Natural killer cell (primary cell): ENCODE data around the gene DLK1. TPM values are rescaled to one million over a fixed set of nuclear protein-coding genes. Genes with fewer than 3 reads are reported as not detected.

ENCODE experiments used
- ATAC-seq, 3 donors: fragments of 150-1000 bp in 2 of 3; fragments of 200-7000 bp in 1 of 3; cut with Tn5 transposase; 1 replicate in 1 of 3; 2 replicates in 2 of 3; pipeline ENCODE4 v1.10.0; 2021; ENCODE audit warnings: mild to moderate bottlenecking in 2 of 3, moderate library complexity in 2 of 3
- DNase-seq, 2 donors: peaks; one replicate each; pipeline versions ENCODE4 v3.0.0 to v3.0.0-alpha.2; 2013 to 2021; ENCODE audit warnings: mixed read lengths in 1 of 2
- H3K27ac ChIP-seq: one replicate; pipeline ENCODE4 v1.5.1; 2013; ENCODE audit warnings: mild to moderate bottlenecking, low read length
- H3K27me3 ChIP-seq: one replicate; pipeline ENCODE4 v1.6.1; 2013; ENCODE audit warnings: low read length; ENCODE audit not compliant: control insufficient read depth, insufficient read depth
- H3K36me3 ChIP-seq: one replicate; pipeline ENCODE4 v1.6.1; 2013; ENCODE audit warnings: low read length; ENCODE audit not compliant: control insufficient read depth, insufficient read depth
- H3K4me1 ChIP-seq: one replicate; pipeline ENCODE4 v1.6.1; 2013; ENCODE audit warnings: low read length; ENCODE audit not compliant: control insufficient read depth, insufficient read depth
- H3K4me3 ChIP-seq: one replicate; pipeline ENCODE4 v1.5.1; 2013; ENCODE audit warnings: low read length
- H3K9me3 ChIP-seq: one replicate; pipeline ENCODE4 v1.6.1; 2013; ENCODE audit warnings: low read length; ENCODE audit not compliant: control insufficient read depth, insufficient read depth
- H3K27ac Mint-ChIP-seq, 2 donors: one replicate each; pipeline ENCODE4 v1.8.0; 2022; ENCODE audit warnings: mild to moderate bottlenecking in 2 of 2, mixed read lengths in 2 of 2, moderate library complexity in 1 of 2
- H3K27me3 Mint-ChIP-seq, 2 donors: one replicate each; pipeline ENCODE4 v1.8.0; 2022; ENCODE audit warnings: low read depth in 2 of 2, mixed read lengths in 2 of 2
- H3K36me3 Mint-ChIP-seq: one replicate; pipeline ENCODE4 v1.8.0; 2022; ENCODE audit warnings: mixed read lengths
- H3K4me1 Mint-ChIP-seq, 2 donors: one replicate each; pipeline ENCODE4 v1.8.0; 2022; ENCODE audit warnings: mixed read lengths in 2 of 2
- H3K4me3 Mint-ChIP-seq: one replicate; pipeline ENCODE4 v1.8.0; 2022; ENCODE audit warnings: mild to moderate bottlenecking, moderate library complexity, mixed read lengths
- H3K9me3 Mint-ChIP-seq, 2 donors: one replicate each; pipeline ENCODE4 v1.8.0; 2022; ENCODE audit warnings: mixed read lengths in 2 of 2
- CTCF ChIP-seq: fragments of 200-600 bp; IDR thresholded peaks from one replicate; pipeline ENCODE4 v1.8.0; 2022; ENCODE audit warnings: antibody characterized with exemption
- WGBS: methylation state at CpG from one replicate; pipeline ENCODE4 v1.1.7; 2013; ENCODE audit warnings: missing lambda C conversion rate; ENCODE audit not compliant: insufficient coverage; 5-methylcytosine and 5-hydroxymethylcytosine counted together
- intact Hi-C: fragments of 100-400 bp; cut with micrococcal nuclease; formaldehyde crosslinking; loops from one replicate; pipeline ENCODE4 v1.14.2; 2022
- total RNA-seq, 4 donors: library from RNA; stranded (reverse); fragments of 120-200 nt in 1 of 4; gene quantifications; one replicate each; pipeline versions ENCODE4 v1.2.3 to v1.2.4, GENCODE V29; 2013 to 2022

Gene DLK1
- total RNA-seq, 3 donors from 2014 or later (not counting 1 experiment from before 2014, with no cell fraction given) = not detected

- Mint-ChIP-seq H3K9me3 (no peaks in the 10 kb centered on the region), H3K27me3 (peaks cover 5 to 6% of the 10 kb centered on the region in 2 donors), H3K27ac (no peak overlapping the region), H3K36me3 (no peaks in the 10 kb centered on the region), H3K4me1 (no peaks in the 10 kb centered on the region), H3K4me3 (no peak overlapping the region)
- Histone ChIP-seq H3K9me3 (no peaks in the 10 kb centered on the region), H3K27me3 (no peaks in the 10 kb centered on the region), H3K27ac (no peak overlapping the region), H3K4me1 (no peaks in the 10 kb centered on the region), H3K4me3 (no peak overlapping the region), H3K36me3 (no peaks in the 10 kb centered on the region)
- ATAC-seq = no peak
- TF ChIP-seq CTCF = no peak
- intact Hi-C loops = no loop called here
- WGBS = 89% methylated on average over 27 of the region's 27 CpGs
- DNase-seq = no peak
Observed at GRCh38 chr14:100783630-100784370, 57.1 kb downstream of the DLK1 start.

DNA sequence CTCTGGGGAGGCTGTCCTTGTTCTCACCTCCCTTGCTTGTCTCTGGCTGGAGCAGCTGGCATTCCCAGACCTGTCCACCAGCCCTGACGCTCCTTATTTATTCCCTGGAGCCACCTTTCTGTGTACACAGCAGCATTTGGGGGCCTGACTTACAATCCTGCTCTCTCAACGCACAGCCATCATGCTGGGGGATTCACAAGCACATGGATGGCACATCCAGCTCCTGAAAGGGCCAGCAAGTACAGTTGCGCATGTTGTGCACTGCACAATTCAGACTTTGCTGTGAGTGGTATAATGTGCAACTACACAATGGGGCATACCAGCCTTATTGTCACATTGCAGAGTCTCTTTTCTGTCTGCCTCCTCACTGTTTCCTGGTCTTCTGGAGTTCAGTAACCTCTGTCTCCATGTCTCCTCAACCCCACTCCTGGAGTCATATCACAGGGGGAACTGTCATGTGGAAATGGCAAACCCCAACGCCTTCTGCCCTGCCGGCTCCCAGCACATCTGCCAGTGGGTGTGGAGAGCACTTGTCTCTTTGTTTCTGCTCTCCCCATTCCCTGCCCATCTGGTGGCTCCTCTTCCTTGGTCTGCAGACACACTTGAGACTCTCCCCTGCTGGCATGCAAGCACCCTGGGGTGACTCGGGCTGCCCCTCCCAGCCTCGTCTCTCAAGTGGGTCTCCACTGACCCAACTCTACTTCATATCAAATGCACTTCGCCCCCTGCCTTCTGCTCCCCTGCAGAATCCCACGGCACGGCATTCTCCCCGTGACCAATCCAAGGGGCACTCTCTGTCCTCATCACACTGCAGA lies 58.0 kb downstream of the DLK1 start:
- no peaks in the 10 kb centered on the region for H3K27me3 ChIP-seq
- no peak overlapping the region for H3K4me3 ChIP-seq
- no peaks in the 10 kb centered on the region for H3K9me3 Mint-ChIP-seq
- no peaks in the 10 kb centered on the region for H3K4me1 Mint-ChIP-seq
- no peaks in the 10 kb centered on the region for H3K36me3 ChIP-seq
- 88% methylated on average over 11 of the region's 11 CpGs for WGBS
- H3K27me3 Mint-ChIP-seq = peaks cover 5 to 6% of the 10 kb centered on the region in 2 donors
- TF ChIP-seq CTCF = no peak
- no peak overlapping the region for H3K27ac ChIP-seq
- intact Hi-C loops = no loop called here
- ATAC-seq = no peak
- no peak overlapping the region for H3K27ac Mint-ChIP-seq
- no peaks in the 10 kb centered on the region for H3K36me3 Mint-ChIP-seq
- H3K4me1 ChIP-seq = no peaks in the 10 kb centered on the region
- no peak for DNase-seq
- H3K4me3 Mint-ChIP-seq = no peak overlapping the region
- H3K9me3 ChIP-seq = no peaks in the 10 kb centered on the region

- no peaks in the 10 kb centered on the region for H3K36me3 ChIP-seq
- TF ChIP-seq CTCF = no peak
- peaks cover 3 to 5% of the 10 kb centered on the region in 2 donors for H3K27me3 Mint-ChIP-seq
- no peak overlapping the region for H3K4me3 Mint-ChIP-seq
- H3K27ac Mint-ChIP-seq = no peak overlapping the region
- no peak for ATAC-seq
- H3K9me3 ChIP-seq = no peaks in the 10 kb centered on the region
- no peak overlapping the region for H3K27ac ChIP-seq
- no peak overlapping the region for H3K4me3 ChIP-seq
- no peak for DNase-seq
- H3K9me3 Mint-ChIP-seq = no peaks in the 10 kb centered on the region
- 98% methylated on average over 4 of the region's 4 CpGs for WGBS
- no peaks in the 10 kb centered on the region for H3K4me1 Mint-ChIP-seq
- intact Hi-C loops = no loop called here
- no peaks in the 10 kb centered on the region for H3K27me3 ChIP-seq
- no peaks in the 10 kb centered on the region for H3K4me1 ChIP-seq
- no peaks in the 10 kb centered on the region for H3K36me3 Mint-ChIP-seq
Observed at GRCh38 chr14:100785338-100785615, 58.6 kb downstream of the DLK1 start.
